GM18511 (cell line): Measurements from ENCODE around the gene MTA1.

Experiments
- ATAC-seq: cut with Tn5 transposase; IDR thresholded peaks from one replicate; pipeline ENCODE4 v1.9.1; 2021; ENCODE audit warnings: mild to moderate bottlenecking, moderate library complexity; ENCODE audit not compliant: unreplicated experiment

MTA1 gene

DNA sequence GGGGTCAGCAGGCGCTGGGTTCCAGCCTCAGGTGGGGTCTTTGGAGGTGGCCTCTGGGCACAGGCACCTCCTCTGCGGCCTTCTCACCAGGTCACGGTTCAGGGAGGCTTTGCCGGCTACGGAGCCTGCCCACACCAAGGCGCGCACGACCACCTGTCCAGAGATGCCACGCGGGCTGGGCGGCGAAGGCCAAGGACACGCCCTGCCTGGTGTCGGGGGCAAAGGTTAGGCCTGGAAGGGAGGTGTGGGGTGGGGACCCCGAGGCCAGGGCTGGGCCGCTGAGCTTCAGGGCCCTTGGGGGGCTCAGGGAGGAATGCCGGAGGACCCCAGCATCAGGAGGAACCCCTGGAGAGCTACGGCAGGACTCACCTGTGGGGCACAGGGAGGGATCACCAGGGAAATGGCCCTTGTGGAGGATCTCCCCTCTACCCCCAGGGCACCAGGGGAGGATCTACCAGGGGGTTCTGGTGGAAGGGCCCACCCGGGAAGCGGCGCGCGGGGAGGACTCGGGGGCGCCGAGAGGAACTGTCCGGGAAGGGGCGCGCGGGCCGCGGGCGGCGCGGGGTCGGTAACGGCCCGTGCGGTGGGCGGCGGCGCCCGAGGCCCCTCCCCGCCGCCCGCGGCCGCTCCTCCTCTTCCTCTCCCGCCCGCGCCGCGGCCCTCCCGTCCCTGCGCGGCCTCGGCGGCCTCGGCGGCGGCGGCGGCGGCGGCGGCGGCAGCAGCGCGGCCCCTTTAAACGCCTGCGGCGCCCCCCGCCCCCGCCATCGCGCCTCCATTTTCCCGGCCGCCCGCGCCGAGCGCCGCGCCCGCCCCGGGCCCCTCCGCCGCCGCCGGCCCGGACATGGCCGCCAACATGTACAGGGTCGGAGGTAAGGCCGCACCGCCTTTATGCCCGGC, at the start of gene MTA1:
MTA1 (plus strand) TSS at position 633 of the 897 bp plus-strand sequence; CDS start at position 842, 209 bp downstream.
- peak; percentile 61 for ATAC-seq

DNA sequence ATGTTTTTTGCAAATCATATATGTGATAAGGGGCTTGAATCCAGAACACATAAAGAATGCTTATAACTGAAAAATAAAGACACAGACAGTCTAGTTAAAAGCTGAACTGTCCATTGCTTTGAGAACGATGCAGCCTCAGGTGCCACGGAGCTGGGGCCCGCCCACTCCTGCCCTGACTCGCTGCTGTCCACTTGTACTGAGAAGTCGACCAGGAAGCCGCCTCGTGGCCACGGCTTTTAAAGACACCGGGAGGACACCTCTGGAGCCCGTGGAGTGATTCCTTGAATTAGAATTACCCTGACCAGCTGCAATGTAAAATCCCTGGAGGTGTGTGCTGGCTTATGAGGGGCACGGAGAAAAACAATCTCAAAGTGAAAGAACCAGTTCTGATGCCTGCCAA, 45.2 kb upstream of the MTA1 start:
- no peak for ATAC-seq

DNA sequence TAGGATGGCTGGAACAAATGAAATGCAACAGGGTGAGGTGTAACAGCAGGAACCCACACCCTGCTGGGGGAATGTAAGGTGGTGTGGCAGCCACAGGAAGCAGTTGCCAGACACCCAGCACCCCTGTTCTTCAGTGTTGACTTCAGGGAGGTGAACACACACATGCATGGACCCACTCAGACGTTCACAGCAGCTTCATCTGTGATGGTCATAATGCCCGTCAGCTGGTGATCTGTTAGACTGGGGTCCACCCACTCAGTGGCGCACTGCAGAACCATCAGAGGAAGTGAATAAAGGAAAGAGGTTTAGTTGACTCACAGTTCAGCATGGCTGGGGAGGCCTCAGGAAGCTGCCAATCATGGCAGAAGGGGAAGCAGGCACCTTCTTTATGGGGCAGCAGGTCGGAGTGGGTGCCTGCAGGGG, 44.0 kb upstream of the MTA1 start:
- ATAC-seq: no peak

DNA sequence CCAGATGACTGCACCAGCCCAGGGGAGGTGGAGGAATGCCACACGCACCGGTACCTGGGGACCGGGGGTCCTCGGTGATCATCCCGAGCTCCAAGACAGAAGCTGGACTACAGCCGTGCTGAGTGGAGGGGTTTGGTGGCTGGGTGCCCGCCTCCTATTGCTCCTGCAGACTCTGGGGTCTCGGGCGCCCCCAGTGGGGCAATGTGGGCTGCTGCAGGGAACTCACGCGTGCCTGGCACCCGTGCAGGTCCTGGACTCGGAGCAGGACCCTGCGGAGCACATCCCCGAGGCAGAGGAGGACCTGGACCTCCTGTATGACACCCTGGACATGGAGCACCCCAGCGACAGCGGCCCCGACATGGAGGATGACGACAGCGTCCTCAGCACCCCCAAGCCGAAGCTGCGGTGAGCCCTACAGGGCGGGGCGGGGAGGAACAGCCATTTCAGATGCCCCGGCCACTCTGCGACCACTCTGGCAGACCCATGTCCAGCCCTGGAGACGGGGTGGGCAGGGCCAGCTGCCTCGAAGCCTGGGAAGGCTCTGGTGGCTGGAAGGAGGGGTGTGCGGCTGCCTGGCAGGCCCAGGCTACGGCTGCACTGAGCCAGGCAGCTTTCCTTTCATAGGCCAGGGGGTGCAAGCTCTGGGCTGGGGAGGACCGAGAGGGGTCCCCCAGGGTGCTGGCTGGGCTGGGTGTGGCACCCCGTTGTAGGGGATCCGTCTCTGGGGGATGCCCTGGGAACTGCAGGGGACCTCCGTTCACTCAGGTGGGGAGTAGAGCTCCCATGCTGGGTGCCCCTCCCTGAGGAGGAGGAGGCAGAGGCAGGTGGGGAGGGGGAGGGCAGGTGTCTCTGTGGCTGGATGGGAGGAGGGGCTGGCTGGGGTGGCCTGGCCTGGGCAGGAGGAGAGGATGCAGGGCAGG, 42.8 kb upstream of the MTA1 start:
- ATAC-seq: no peak

DNA sequence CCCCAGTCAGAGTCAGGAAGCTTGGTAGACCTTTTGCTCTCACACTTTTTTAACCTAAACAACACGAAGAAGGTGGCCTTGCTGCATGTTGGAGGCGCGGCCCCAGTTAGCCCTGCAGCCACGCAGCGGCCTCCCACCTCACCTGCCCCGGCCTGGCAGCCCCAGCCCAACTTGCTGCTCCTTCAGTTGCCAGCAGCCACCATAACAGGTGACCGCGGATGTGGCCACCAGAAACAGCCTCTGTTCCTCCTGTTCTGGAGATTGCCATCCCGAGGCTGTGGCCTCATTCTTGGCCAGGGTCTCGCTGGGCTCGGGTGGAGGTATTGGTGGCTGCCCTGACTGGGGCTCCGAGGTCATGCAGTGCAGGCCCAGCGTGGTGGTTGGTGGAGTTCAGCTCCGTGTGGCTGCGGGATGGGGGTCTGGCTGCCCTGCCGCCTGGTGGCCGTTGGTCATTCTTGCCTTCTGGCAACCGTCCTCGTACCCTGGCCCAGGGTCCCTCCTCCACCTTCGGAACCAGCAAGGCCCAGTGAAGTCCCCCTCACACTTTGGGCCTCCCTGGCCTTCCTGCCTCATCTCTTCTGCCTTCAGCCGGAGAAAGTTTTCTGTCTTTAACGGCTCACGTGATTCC, 42.0 kb upstream of the MTA1 start:
- no peak for ATAC-seq

DNA sequence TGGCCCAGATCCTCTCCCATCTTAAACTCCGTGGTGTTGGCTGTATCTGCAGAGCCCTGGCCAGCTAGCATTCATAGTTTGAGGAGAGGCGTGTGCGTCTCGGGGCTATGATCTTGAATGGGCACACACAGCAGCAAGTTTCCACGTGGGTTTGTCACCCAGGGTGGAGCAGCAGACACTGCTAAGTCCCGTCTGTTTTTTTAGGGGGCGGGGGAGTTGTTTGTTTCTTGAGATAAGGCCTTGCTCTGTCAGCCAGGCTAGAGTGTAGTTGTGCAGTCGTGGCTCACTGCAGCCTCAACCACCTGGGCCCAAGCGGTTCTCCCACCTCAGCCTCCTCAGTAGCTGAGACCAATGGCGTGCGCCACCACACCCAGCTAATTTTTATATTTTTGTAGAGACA, 41.4 kb upstream of the MTA1 start:
- no peak for ATAC-seq

DNA sequence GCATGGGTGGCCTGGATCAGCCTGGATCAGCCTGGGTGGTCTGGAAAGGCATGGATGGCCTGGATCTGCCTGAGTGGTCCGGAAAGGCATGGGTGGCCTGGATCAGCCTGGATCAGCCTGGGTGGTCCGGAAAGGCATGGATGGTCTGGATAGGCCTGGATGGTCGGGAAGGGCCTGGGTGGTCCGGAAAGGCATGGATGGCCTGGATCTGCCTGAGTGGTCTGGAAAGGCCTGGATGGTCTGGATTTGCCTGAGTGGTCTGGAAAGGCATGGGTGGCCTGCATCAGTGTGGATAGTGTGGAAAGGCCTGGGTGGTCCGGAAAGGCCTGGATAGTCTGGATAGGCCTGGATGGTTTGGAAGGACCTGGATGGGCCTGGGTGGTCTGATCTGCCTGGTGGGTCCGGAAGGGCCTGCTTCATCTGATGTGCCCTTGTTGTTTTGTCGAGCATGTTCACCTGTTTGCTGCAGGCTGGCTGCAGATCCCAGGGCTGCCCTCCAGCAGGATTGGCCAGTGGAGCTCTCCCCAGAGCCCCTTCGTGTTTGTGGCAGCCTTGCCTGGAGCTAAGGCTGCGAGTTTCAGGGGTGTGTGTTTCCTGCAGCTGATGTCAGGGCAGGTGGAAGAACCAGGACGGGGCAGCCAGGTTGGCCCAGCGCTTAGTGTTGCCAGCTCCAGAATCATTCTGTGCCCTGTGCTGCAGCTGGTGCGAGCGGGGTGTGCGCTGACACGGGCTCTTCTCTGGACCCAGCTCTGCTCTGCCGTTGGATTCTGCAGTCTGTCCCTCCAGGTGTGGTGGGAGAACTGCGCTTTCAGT, 40.5 kb upstream of the MTA1 start:
- no peak for ATAC-seq

DNA sequence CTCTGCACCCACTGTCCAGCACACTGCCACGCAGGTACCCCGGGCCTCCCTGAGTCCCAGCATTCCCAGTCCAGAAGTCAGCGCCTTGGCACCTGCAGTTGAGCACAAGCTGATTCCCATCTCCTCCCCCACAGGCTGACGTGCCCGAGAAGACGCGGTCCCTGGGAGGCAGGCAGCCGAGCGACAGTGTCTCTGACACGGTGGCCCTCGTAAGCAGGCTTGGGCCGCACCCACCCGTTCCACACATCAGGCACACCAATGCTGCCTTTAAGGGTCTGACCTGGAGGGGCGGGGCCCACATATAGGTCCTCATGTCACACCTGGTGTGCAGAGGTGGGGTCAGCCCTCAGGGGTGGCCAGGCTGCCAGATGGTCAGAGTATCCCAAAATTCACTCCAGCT, 39.7 kb upstream of the MTA1 start:
- ATAC-seq: no peak

DNA sequence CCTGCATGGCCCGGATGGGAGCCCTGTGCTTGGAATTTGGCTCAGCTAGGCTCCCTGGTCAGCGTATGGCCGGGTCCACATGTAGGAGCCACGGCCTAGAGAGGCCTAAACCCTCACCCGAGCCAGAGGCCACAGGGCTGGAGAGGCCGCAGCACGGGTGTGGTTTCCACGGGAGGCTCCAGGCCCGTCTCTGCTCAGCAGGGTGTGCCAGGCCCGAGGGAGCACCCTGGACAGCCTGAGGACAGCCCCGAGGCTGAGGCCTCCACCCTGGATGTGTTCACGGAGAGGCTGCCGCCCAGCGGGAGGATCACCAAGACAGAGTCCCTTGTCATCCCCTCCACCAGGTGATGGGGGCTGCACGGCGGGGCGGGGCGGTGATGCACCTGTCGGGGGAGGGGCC, 38.9 kb upstream of the MTA1 start:
- no peak for ATAC-seq

DNA sequence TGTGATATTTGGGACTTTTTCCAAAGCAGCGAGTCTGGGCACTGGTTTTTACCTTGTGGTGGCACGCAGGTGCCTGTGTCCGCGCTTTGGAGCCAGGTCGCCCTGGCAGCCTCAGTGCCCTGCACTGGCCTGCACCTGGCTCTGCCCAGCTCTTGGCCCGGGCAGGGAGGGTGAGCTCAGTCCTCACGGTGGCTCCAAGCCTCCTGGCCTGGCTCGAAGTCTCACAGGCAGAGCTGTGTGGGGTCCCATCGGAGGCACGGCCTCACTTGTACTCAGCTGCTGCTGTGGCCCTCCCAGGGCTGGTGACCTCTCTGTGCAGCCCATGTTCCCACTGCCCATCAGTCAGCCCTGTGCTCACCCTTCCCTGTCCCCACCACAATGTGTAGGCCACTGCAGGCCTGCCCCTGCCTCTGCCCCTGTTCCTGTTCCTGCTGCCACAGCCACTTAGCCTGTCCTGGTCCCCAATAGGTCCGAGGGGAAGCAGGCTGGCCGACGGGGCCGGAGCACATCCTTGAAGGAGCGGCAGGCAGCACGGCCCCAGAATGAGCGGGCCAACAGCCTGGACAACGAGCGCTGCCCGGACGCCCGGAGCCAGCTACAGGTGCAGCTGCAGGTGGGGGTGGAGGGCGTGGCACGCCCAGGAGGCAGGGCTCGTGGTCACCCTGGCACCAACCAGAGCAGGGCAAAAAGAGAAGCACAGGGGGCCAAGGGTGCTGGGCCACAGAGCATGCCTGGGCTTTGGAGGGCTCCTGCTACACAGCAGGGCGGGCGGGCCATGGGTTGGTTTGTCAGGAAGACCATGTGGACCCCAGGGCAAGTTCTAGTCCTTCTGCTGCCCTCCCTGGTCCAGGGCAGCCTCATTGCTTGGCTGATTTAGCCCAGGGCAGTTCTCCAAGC, 37.9 kb upstream of the MTA1 start:
- no peak for ATAC-seq

DNA sequence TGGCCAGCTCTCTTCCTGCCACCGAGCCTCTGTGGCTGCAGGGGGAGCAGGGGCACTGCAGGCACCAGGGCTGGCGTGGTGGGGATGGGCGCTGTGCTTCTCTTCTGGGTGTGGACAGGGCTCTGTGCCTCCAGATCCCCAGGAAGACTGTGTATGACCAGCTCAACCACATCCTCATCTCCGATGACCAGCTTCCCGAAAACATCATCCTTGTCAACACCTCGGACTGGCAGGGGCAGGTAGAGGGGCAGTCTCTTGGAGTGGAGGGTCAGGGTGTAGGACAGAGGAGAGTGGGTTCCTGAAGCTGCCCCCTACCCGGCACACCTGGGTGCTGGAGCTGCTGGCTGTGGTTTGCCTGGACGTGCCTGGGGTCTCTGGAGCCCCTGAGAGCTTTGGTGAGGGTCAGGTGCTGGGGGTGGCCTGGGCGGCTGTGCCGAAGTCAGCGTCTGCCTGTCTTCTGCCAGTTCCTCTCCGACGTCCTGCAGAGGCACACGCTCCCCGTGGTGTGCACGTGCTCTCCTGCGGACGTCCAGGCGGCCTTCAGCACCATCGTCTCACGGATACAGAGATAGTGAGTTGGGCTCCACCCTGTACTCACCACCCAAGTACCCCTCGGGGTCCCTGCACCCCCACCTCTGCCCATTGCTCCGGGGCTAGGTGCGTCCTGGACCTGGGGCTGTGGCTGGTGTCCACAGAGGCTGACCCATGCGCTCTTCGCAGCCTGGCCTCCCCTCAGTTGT, 37.1 kb upstream of the MTA1 start:
- no peak for ATAC-seq

DNA sequence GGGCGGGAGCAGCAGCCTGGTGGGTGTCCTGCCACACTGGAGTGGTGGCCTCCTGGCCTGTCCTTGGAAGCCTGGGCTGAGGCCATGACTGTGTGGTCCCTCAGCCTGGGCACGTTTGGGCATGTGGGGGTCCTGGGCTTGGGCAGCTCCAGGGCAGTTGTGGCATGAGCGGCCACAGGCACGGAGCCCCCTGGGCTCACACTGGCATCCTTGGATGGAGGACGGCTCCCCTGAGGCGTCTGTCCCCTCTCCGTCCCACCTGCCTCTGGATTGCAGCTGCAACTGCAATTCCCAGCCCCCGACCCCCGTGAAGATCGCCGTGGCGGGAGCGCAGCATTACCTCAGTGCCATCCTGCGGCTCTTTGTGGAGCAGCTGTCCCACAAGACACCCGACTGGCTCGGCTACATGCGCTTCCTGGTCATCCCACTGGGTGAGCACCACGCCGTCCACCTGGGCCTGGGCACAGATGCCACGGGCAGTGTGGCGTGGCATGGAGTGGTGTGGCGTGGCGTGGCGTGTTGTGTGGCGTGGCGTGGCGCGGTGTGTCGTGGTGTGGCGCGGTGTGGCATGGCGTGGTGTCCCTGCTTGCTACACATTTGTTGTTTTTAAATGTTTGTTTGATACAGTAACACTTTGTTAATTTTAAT, 36.4 kb upstream of the MTA1 start:
- no peak for ATAC-seq

DNA sequence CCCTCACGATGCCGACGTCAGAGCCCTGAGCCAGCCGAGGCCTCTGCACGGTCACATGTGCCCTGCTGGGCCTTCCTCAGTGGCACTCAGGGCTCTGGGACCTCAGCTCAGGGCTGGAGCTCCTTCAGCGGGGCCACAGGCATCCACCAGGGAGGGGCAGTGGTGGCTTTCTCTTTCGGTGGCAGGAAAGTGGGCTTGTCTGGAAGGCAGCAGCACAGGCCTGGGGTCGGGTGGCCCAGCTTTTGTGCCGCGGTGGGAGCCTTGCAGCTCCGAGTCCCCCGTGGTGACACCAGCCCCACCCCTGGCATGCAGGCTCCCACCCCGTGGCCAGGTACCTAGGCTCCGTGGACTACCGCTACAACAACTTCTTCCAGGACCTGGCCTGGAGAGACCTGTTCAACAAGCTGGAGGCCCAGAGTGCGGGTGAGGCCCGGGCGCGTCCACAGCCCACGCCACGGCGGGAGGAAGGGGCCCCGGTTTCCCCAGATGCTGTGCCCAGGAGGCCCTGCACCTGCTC, 35.5 kb upstream of the MTA1 start:
- no peak for ATAC-seq

DNA sequence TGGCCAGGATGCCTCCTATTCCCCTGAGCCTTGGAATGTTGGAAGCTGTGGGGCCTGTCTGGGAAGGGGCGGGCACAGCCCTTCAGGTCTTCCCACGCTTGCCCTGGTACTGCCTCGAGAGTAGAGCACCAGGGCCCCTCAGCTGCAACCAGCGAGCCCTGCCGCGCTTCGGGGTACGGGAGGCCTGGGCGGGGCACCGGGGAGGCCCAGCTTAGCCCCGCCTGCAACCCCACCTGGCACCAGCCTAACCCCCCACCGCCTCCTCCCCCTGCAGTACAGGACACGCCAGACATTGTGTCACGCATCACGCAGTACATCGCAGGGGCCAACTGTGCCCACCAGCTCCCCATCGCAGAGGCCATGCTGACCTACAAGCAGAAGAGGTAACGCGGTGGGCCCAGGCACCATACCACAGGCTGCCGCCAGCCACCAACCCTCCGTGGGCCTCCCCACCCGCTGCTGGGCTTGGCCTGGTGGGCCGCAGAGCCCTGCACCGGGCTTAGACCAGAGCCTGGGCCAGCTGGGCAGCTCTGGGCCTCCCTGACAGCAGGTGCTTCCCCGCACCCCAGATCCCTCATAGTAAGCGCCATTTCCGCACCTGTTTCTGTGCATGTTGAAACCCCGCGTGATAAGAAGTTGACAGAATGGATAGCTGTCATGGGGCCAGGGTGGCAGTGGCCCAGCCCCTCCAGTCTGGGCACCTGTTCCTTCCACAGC, 34.9 kb upstream of the MTA1 start:
- no peak for ATAC-seq

DNA sequence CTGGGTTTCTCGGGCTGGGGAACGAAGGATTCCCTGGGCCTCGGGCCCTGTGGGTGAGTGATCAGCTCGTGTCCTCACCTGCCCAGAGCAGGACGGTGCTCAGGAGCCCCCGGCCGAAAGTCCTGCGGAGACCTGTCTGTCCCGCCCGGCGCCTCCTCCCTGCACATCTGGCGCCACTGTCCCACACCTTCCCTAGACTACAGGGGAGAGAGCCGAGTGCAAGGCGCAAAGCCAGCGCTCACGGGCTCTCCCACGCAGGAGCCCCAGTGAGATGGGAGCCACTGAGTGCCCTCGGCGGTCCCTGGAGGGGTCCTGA, 34.3 kb upstream of the MTA1 start:
- ATAC-seq: no peak

DNA sequence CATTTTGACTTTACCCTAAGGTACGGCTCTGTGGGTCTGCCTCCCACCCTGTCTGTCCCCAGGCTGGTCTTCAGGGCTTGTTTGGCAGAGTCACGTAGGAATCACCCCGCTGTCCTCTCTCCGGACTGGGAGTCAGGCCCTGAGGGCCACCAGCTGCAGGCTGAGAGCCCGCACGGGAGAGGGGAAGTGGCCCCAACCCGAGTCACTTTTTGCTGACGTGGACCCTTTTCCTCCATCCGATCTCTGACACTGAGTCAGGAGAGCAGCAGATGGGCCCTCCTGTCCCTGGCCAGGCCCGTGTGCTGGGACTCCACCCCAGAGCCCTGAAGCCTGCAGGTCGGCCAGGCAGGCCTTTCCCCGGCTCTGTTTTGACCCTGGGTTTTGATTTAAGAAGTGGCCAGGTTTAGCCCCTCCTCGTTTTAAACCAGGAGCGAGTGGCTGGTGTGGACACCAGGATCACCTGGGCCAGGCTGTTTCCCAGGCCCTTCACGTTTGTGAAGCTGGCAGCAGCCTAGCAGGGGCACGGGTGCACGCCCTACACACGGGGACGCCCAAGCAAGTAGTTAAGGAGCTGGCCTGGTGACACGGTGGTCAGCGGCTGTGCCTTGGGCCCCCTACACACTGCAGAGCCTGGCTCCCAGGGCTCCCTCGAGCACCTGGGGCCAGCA, 33.8 kb upstream of the MTA1 start:
- ATAC-seq: no peak
